HepG2 (cell line): ENCODE data around the gene RITA1. TPM values are rescaled to one million over a fixed set of nuclear protein-coding genes. Genes with fewer than 3 reads are reported as not detected.
A peak's percentile ranks its signal among the peaks of the same experiment; 100 is the strongest.

Source experiments
- ATAC-seq: fragments of 200-7000 bp; cut with Tn5 transposase; 3 replicates; pipeline ENCODE4 v1.9.1; 2020; ENCODE audit warnings: mild to moderate bottlenecking, moderate library complexity
- BruUV-seq: library from RNA; stranded (reverse); fragments of 400-500 nt; replicated peaks from 2 replicates; lab custom pipeline; 2021; lab: Mats Ljungman, UMichigan
- CTCF ChIA-PET: fragments of 300-600 bp; formaldehyde crosslinking; extraction: SDS; loops from one replicate; lab custom pipeline; 2021; ENCODE audit warnings: low total read pairs, inconsistent platforms, low intra/inter-chr PET ratio; lab: Yijun Ruan, JAX
- POLR2A ChIA-PET: fragments of 350-600 bp; sonication (Branson Sonifier 250); formaldehyde crosslinking; loops from one replicate; lab custom pipeline; 2020; ENCODE audit warnings: antibody characterized with exemption, inconsistent platforms; lab: Yijun Ruan, JAX
- DNase-seq: peaks from one replicate; pipeline ENCODE4 v3.0.0-alpha.2; 2015; ENCODE audit warnings: low spot score
- FAIRE-seq: peaks from 3 replicates; lab custom pipeline; 2011; peaks lifted over from hg19 to GRCh38; lab: Jason Lieb, UNC
- H2AFZ ChIP-seq: one replicate; pipeline ENCODE4 v1.6.1; 2011; ENCODE audit warnings: low read length, inconsistent platforms
- H3K27ac ChIP-seq: fragments of 300-600 bp; 3 replicates; pipeline ENCODE4 v1.8.0; 2011; ENCODE audit warnings: mixed run types, mild to moderate bottlenecking, mixed read lengths, low read length, inconsistent platforms; ENCODE audit not compliant: insufficient read depth; ENCODE audit errors: extremely low read length
- H3K27me3 ChIP-seq, 2 experiments: fragments of 200-600 bp in 1 of 2; 2 replicates in 1 of 2; 3 replicates in 1 of 2; pipeline versions ENCODE4 v1.6.0 to v1.8.0; 2011; ENCODE audit warnings: low read length in 2 of 2, mild to moderate bottlenecking in 2 of 2, moderate library complexity in 2 of 2, inconsistent platforms in 1 of 2; ENCODE audit not compliant: insufficient read depth in 2 of 2, control insufficient read depth in 1 of 2
- H3K36me3 ChIP-seq, 2 experiments: fragments of 200-600 bp in 1 of 2; replicated peaks in 1 of 2; 2 replicates in 1 of 2; 3 replicates in 1 of 2; pipeline versions ENCODE4 v1.5.1 to v1.8.0; 2011; ENCODE audit warnings: low read length in 2 of 2, inconsistent platforms in 1 of 2; ENCODE audit not compliant: insufficient read depth in 2 of 2, control insufficient read depth in 1 of 2
- H3K4me1 ChIP-seq: 2 replicates; pipeline ENCODE4 v1.5.1; 2012; ENCODE audit warnings: low read length, inconsistent platforms; ENCODE audit not compliant: insufficient read depth
- H3K4me2 ChIP-seq: 2 replicates; pipeline ENCODE4 v1.6.0; 2011; ENCODE audit warnings: low read depth, low read length, inconsistent platforms
- H3K4me3 ChIP-seq, 3 experiments: fragments of 200-600 bp in 1 of 3; sonication (generic), shearing (Covaris generic) in 1 of 3; replicated peaks in 1 of 3; 2 replicates each; pipeline ENCODE4 v1.5.1; 2011 to 2016; ENCODE audit warnings: low read length in 3 of 3, inconsistent platforms in 2 of 3, low read depth in 2 of 3, mild to moderate bottlenecking in 2 of 3, control low read depth in 1 of 3, mixed read lengths in 1 of 3; ENCODE audit not compliant: insufficient read depth in 1 of 3
- H3K79me2 ChIP-seq: one replicate; pipeline ENCODE4 v1.6.1; 2011; ENCODE audit warnings: low read length, inconsistent platforms; ENCODE audit not compliant: insufficient read depth
- H3K9ac ChIP-seq: 2 replicates; pipeline ENCODE4 v1.6.0; 2011; ENCODE audit warnings: mild to moderate bottlenecking, low read depth, low read length, inconsistent platforms; ENCODE audit not compliant: insufficient read depth
- H3K9me3 ChIP-seq: 2 replicates; pipeline ENCODE4 v1.5.1; 2012; ENCODE audit warnings: mild to moderate bottlenecking, low read length
- H4K20me1 ChIP-seq: 2 replicates; pipeline ENCODE4 v1.6.0; 2011; ENCODE audit warnings: inconsistent platforms, mild to moderate bottlenecking, low read length, moderate library complexity; ENCODE audit not compliant: insufficient read depth
- ARID5B ChIP-seq: IDR thresholded peaks from 2 replicates; pipeline ENCODE4 v1.4.0; 2020; ENCODE audit warnings: mild to moderate bottlenecking, missing genetic modification reagents
- CCDC6 ChIP-seq: sonication (generic); formaldehyde crosslinking; IDR thresholded peaks from 2 replicates; pipeline ENCODE4 v1.8.1; 2022; ENCODE audit warnings: mild to moderate bottlenecking, missing genetic modification reagents, moderate library complexity
- MTF1 ChIP-seq: sonication (generic); formaldehyde crosslinking; IDR thresholded peaks from 2 replicates; pipeline ENCODE4 v1.5.0; 2020; ENCODE audit warnings: missing genetic modification reagents
- PRDM15 ChIP-seq: sonication (generic); formaldehyde crosslinking; IDR thresholded peaks from 2 replicates; pipeline ENCODE4 v1.4.0; 2020; ENCODE audit warnings: missing genetic modification reagents
- SNRNP70 ChIP-seq: fragments of 200-400 bp; formaldehyde crosslinking; IDR thresholded peaks from 2 replicates; pipeline ENCODE4 v1.6.1; 2017; ENCODE audit warnings: mild to moderate bottlenecking, low read depth, low read length, moderate library complexity
- TCF7 ChIP-seq: sonication (generic); IDR thresholded peaks from 2 replicates; pipeline ENCODE4 v1.6.1; 2016; ENCODE audit warnings: antibody characterized with exemption, low read depth
- ZFAT ChIP-seq: sonication (generic); formaldehyde crosslinking; conservative IDR thresholded peaks from 2 replicates; pipeline ENCODE4 v1.8.1; 2023; ENCODE audit warnings: missing genetic modification reagents, inconsistent platforms
- ZFP36L2 ChIP-seq: sonication (generic); formaldehyde crosslinking; IDR thresholded peaks from 2 replicates; pipeline ENCODE4 v1.4.0; 2020; ENCODE audit warnings: missing genetic modification reagents
- ZMYM2 ChIP-seq: sonication (generic); formaldehyde crosslinking; IDR thresholded peaks from 2 replicates; pipeline ENCODE4 v1.8.0; 2022; ENCODE audit warnings: mild to moderate bottlenecking, missing genetic modification reagents
- ZNF234 ChIP-seq: sonication (generic); formaldehyde crosslinking; conservative IDR thresholded peaks from 2 replicates; pipeline ENCODE4 v1.5.1; 2020; ENCODE audit warnings: mild to moderate bottlenecking, missing genetic modification reagents
- ZNF251 ChIP-seq: sonication (generic); formaldehyde crosslinking; IDR thresholded peaks from 2 replicates; pipeline ENCODE4 v1.9.0; 2021; ENCODE audit warnings: mild to moderate bottlenecking, missing genetic modification reagents
- ZNF276 ChIP-seq: sonication (generic); formaldehyde crosslinking; IDR thresholded peaks from 2 replicates; pipeline ENCODE4 v1.4.0; 2020; ENCODE audit warnings: mild to moderate bottlenecking, low read depth, missing genetic modification reagents
- ZNF34 ChIP-seq: sonication (generic); formaldehyde crosslinking; IDR thresholded peaks from 2 replicates; pipeline ENCODE4 v1.4.0; 2020; ENCODE audit warnings: mild to moderate bottlenecking, missing genetic modification reagents, borderline replicate concordance
- ZNF577 ChIP-seq: sonication (generic); formaldehyde crosslinking; IDR thresholded peaks from 2 replicates; pipeline ENCODE4 v1.4.0; 2020; ENCODE audit warnings: mild to moderate bottlenecking, low read depth, missing genetic modification reagents, borderline replicate concordance
- ZNF629 ChIP-seq: sonication (generic); formaldehyde crosslinking; conservative IDR thresholded peaks from 2 replicates; pipeline ENCODE4 v1.5.0; 2020; ENCODE audit warnings: missing genetic modification reagents
- ZNF792 ChIP-seq: IDR thresholded peaks from 2 replicates; pipeline ENCODE4 v1.6.1; 2016
- WGBS: methylation state at CpG from one replicate; pipeline ENCODE4 v1.1.6; 2017; ENCODE audit warnings: low lambda C conversion rate; 5-methylcytosine and 5-hydroxymethylcytosine counted together
- in situ Hi-C: cut with HindIII; loops from 2 replicates; pipeline ENCODE4 v1.10.0; 2017; ENCODE audit warnings: low pct_unique_long_range_greater_than_20kb; ENCODE audit not compliant: extremely low pct_ligation_motif_present
- intact Hi-C: fragments of 100-400 bp; cut with micrococcal nuclease; formaldehyde crosslinking; loops from one replicate; pipeline ENCODE4 v1.10.0; 2022; ENCODE audit not compliant: unreplicated experiment
- polyA plus RNA-seq, 8 experiments: library from polyadenylated mRNA; depleted of rRNA in 3 of 8; stranded (reverse) in 7 of 8; unstranded in 1 of 8; fragments of >200 nt; fragmentation: Illumina TruSeq in 4 of 8; extraction: Trizol in 4 of 8; gene quantifications; 2 replicates each; pipeline versions ENCODE4 v1.2.1 to v1.2.3, GENCODE V29; 2011 to 2016; ENCODE audit warnings: low read depth in 4 of 8, missing spikeins in 1 of 8, mixed read lengths in 1 of 8; ENCODE audit not compliant: insufficient read depth in 1 of 8
- total RNA-seq, 5 experiments: library from RNA; depleted of rRNA; stranded (reverse); fragments of >200 nt; fragmentation: Illumina TruSeq; extraction: Trizol; gene quantifications; 2 replicates each; pipeline ENCODE4 v1.2.3, GENCODE V29; 2016; ENCODE audit warnings: low read depth in 1 of 5

The RITA1 gene
- total and polyA plus RNA-seq, 2 of the 13 experiments (the other 11 are each of a cell fraction or from before 2014, with no cell fraction given) = 12.4 to 28.9 TPM

- TF ChIP-seq PRDM15 (CRISPR knock-in tag) = peak; percentile 66; the same call in 1 of the 2 replicates
- no peak for TF ChIP-seq TCF7
- no peak for TF ChIP-seq ZFP36L2
- peak; percentile 2; the same call in 1 of the 2 replicates for TF ChIP-seq ZNF792 (CRISPR knock-in tag)
- 0 out of 2 replicates have a peak, but pooled peaks have one; percentile 40 for TF ChIP-seq MTF1 (CRISPR knock-in tag)
- TF ChIP-seq ZNF577 (CRISPR knock-in tag) = no peak
Measured at GRCh38 chr12:113184900-113185179, 681 bp upstream of the RITA1 start (continued).

- DNase-seq (peak; percentile 31), ATAC-seq (peak; percentile 0; the same call in 1 of the 3 replicates), FAIRE-seq (no peak)
- no peaks in the 10 kb centered on the region for H3K9me3 ChIP-seq
- peak overlapping the region; percentile 93 for H3K27ac ChIP-seq
- WGBS = 0% methylated on average over 4 of the region's 11 CpGs
- POLR2A ChIA-PET = interaction anchor here (0.6 to 2.5 kb wide), 16 partner anchors 8 to 149 kb away, joined by 3 to 14 read pairs (median 4); partner anchors contain the start of genes CFAP73, SLC8B1 and TPCN1
- peak overlapping the region; percentile 98 for H3K9ac ChIP-seq
- intact Hi-C loops = no loop called here
- peak overlapping the region; percentile 70 to 96 (median 86) for H3K4me3 ChIP-seq
- H3K27me3 ChIP-seq = no peaks in the 10 kb centered on the region
- BruUV-seq = no TSS peak
- peak overlapping the region; percentile 80 for H3K4me2 ChIP-seq
- H3K36me3 ChIP-seq = peaks cover 8 to 16% of the 10 kb centered on the region in 2 experiments; a peak in 4 of 5 replicates
- H2AFZ ChIP-seq = no peak overlapping the region
- peaks cover 34% of the 10 kb centered on the region for H3K4me1 ChIP-seq
- in situ Hi-C loops = no loop called here
- H3K79me2 ChIP-seq = peaks cover 50% of the 10 kb centered on the region
- CTCF ChIA-PET = no interaction called here
- H4K20me1 ChIP-seq = no peaks in the 10 kb centered on the region; the same call in 1 of the 2 replicates
- no peak for TF ChIP-seq SNRNP70
- TF ChIP-seq ZMYM2 (CRISPR knock-in tag) = peak; percentile 37; the same call in 1 of the 2 replicates
- no peak for TF ChIP-seq ZNF251 (CRISPR knock-in tag)
- no peak for TF ChIP-seq ZNF234 (CRISPR knock-in tag)
- TF ChIP-seq ARID5B (CRISPR knock-in tag) = no peak
- TF ChIP-seq ZFAT = no peak
- no peak for TF ChIP-seq CCDC6 (CRISPR knock-in tag)
- 0 out of 2 replicates have a peak, but pooled peaks have one; percentile 1 for TF ChIP-seq ZNF34 (CRISPR knock-in tag)
- no peak for TF ChIP-seq ZNF276 (CRISPR knock-in tag)
- peak; percentile 99 for TF ChIP-seq ZNF629 (CRISPR knock-in tag)
Measured at GRCh38 chr12:113186033-113186365, 478 bp downstream of the RITA1 start.
